ENCODE results near the gene KEL. TPM values are rescaled to one million over a fixed set of nuclear protein-coding genes. Genes with fewer than 3 reads are reported as not detected.

KEL gene
- total and polyA plus RNA-seq, 4 donors, result 0.18 to 81.0 (median 0.36) TPM

GRCh38 chr7:142894985-142895593 is 67.1 kb downstream of the KEL start:
- Histone ChIP-seq H3K4me1 (ENCODE audit: control insufficient read depth in 4 of 4, insufficient read depth in 4 of 4, low read length in 3 of 4) (no peaks in the 10 kb centered on the region), H3K27me3 (ENCODE audit: control insufficient read depth in 4 of 4, insufficient read depth in 4 of 4, low read length in 3 of 4) (peaks cover 0 to 10% (median 0%) of the 10 kb centered on the region in 4 donors), H3K9me3 (ENCODE audit: control insufficient read depth in 4 of 4, low read length in 3 of 4) (no peaks in the 10 kb centered on the region), H3K27ac (ENCODE audit: low read depth in 1 of 2, low read length in 2 of 2) (no peak overlapping the region), H3K36me3 (ENCODE audit: control insufficient read depth in 4 of 4, insufficient read depth in 3 of 4, low read depth in 1 of 4, low read length in 3 of 4) (no peaks in the 10 kb centered on the region), H3K9ac (ENCODE audit: low read depth in 1 of 2, low read length in 2 of 2) (no peak overlapping the region), H3K4me3 (ENCODE audit: low read depth in 1 of 3, low read length in 3 of 3) (no peak overlapping the region)
- 55% methylated on average over 6 of the region's 6 CpGs for WGBS
- no peak for TF ChIP-seq HNF4G (IDR thresholded peaks at IDR 0.05)
- no peak for DNase-seq (ENCODE audit: low spot score)

DNA sequence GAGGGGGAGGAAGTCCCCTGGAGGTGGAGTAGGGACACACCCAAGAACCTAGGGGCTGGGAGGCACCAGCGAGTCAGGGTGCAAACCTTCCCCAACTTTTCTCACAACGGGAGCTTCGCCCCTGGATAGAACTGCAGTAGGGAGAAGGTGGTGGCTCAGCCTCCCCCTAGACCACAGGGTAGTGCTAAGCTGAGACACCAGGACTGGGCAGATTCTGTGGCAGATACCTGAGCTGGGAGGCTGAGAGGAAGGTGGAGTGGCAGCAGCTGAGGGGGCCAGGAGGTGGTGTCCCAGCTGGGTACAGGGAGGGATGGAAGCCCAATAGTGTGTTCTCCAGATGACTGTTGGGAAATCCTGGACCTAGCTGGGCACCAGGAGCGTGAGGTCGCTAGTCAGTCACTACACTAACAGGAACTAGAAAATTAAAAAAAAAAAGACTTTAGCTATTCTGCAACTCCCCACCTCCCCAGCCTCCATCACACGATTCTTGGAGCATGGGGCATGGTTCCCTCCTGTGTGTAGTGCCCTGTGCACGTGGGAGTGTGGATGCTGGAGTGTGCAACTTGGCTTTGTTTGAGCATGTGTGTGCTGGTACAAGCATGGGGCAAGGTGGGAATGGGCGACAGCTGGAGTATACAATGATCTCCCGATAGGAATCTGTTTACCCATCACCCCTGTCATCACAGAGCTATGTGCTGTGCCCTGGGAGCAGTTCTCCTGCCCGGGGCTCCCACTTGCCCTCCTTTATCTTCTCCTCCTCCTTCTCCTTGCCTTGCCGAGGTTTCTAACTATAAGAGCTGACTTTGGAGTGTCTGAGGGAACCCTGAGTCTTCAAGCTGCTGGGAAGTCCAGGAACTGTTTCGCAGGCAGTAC is 67.8 kb downstream of the KEL start:
- TF ChIP-seq RAD21 (IDR thresholded peaks at IDR 0.05) (no peak), JUND (IDR thresholded peaks at IDR 0.05) (no peak), MAX (IDR thresholded peaks at IDR 0.05) (no peak), EGR1 (IDR thresholded peaks at IDR 0.05; ENCODE audit: low read depth in 2 of 2) (no peak), TAF1 (conservative IDR thresholded peaks at IDR 0.05) (no peak), CTCF (IDR thresholded peaks at IDR 0.05; ENCODE audit: low read depth, low read length, missing input control) (no peak), FOXA1 (IDR thresholded peaks at IDR 0.05) (no peak), FOXA2 (IDR thresholded peaks at IDR 0.05) (no peak), HNF4A (conservative IDR thresholded peaks at IDR 0.05) (no peak), RXRA (IDR thresholded peaks at IDR 0.05) (no peak), SP1 (IDR thresholded peaks at IDR 0.05) (no peak), GABPA (IDR thresholded peaks at IDR 0.05 in 1 of 2, conservative IDR thresholded peaks at IDR 0.05 in 1 of 2) (no peak), NR2F2 (IDR thresholded peaks at IDR 0.05) (no peak)
- TF ChIP-seq, protein P1, sequence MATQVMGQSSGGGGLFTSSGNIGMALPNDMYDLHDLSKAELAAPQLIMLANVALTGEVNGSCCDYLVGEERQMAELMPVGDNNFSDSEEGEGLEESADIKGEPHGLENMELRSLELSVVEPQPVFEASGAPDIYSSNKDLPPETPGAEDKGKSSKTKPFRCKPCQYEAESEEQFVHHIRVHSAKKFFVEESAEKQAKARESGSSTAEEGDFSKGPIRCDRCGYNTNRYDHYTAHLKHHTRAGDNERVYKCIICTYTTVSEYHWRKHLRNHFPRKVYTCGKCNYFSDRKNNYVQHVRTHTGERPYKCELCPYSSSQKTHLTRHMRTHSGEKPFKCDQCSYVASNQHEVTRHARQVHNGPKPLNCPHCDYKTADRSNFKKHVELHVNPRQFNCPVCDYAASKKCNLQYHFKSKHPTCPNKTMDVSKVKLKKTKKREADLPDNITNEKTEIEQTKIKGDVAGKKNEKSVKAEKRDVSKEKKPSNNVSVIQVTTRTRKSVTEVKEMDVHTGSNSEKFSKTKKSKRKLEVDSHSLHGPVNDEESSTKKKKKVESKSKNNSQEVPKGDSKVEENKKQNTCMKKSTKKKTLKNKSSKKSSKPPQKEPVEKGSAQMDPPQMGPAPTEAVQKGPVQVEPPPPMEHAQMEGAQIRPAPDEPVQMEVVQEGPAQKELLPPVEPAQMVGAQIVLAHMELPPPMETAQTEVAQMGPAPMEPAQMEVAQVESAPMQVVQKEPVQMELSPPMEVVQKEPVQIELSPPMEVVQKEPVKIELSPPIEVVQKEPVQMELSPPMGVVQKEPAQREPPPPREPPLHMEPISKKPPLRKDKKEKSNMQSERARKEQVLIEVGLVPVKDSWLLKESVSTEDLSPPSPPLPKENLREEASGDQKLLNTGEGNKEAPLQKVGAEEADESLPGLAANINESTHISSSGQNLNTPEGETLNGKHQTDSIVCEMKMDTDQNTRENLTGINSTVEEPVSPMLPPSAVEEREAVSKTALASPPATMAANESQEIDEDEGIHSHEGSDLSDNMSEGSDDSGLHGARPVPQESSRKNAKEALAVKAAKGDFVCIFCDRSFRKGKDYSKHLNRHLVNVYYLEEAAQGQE (IDR thresholded peaks at IDR 0.05), result no peak
- TF ChIP-seq, protein P2, sequence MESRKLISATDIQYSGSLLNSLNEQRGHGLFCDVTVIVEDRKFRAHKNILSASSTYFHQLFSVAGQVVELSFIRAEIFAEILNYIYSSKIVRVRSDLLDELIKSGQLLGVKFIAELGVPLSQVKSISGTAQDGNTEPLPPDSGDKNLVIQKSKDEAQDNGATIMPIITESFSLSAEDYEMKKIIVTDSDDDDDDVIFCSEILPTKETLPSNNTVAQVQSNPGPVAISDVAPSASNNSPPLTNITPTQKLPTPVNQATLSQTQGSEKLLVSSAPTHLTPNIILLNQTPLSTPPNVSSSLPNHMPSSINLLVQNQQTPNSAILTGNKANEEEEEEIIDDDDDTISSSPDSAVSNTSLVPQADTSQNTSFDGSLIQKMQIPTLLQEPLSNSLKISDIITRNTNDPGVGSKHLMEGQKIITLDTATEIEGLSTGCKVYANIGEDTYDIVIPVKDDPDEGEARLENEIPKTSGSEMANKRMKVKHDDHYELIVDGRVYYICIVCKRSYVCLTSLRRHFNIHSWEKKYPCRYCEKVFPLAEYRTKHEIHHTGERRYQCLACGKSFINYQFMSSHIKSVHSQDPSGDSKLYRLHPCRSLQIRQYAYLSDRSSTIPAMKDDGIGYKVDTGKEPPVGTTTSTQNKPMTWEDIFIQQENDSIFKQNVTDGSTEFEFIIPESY (IDR thresholded peaks at IDR 0.05), result no peak
- 76% methylated on average over 12 of the region's 12 CpGs for WGBS
- no peak overlapping the region for H3K27ac ChIP-seq (ENCODE audit: low read depth in 1 of 2, low read length in 2 of 2)
- H3K36me3 ChIP-seq (ENCODE audit: control insufficient read depth in 4 of 4, insufficient read depth in 3 of 4, low read depth in 1 of 4, low read length in 3 of 4), result no peaks in the 10 kb centered on the region
- H3K9me3 ChIP-seq (ENCODE audit: control insufficient read depth in 4 of 4, low read length in 3 of 4), result no peaks in the 10 kb centered on the region
- peaks cover 0 to 10% (median 0%) of the 10 kb centered on the region in 4 donors for H3K27me3 ChIP-seq (ENCODE audit: control insufficient read depth in 4 of 4, insufficient read depth in 4 of 4, low read length in 3 of 4)
- H3K4me3 ChIP-seq (ENCODE audit: low read depth in 1 of 3, low read length in 3 of 3), result no peak overlapping the region
- no peak overlapping the region for H3K9ac ChIP-seq (ENCODE audit: low read depth in 1 of 2, low read length in 2 of 2)
- peak; percentile 17 for DNase-seq (ENCODE audit: low spot score)
- no peaks in the 10 kb centered on the region for H3K4me1 ChIP-seq (ENCODE audit: control insufficient read depth in 4 of 4, insufficient read depth in 4 of 4, low read length in 3 of 4)

Data from liver (tissue), 9 donors.